ENCODE measurements around the gene TRNP1.

- no peak for TF ChIP-seq CTCF (IDR thresholded peaks at IDR 0.05 in 2 of 3, conservative IDR thresholded peaks at IDR 0.05 in 1 of 3; ENCODE audit: control insufficient read depth in 2 of 3, extremely low read depth in 1 of 3, insufficient read depth in 1 of 3, low read depth in 3 of 3, low read length in 3 of 3)
- TF ChIP-seq RAD21 (IDR thresholded peaks at IDR 0.05; ENCODE audit: insufficient read depth, low read depth, low read length), result no peak
- no peak for TF ChIP-seq CEBPB (IDR thresholded peaks at IDR 0.05; ENCODE audit: borderline replicate concordance in 1 of 2, low read depth in 2 of 2, low read length in 2 of 2)
- TF ChIP-seq RCOR1 (conservative IDR thresholded peaks at IDR 0.05; ENCODE audit: low read depth, low read length), result no peak
- no peak for TF ChIP-seq POLR2AphosphoS5 (IDR thresholded peaks at IDR 0.05; ENCODE audit: low read length)
- no peak for TF ChIP-seq GABPA (IDR thresholded peaks at IDR 0.05; ENCODE audit: low read depth)
- TF ChIP-seq RBBP5 (conservative IDR thresholded peaks at IDR 0.05), result no peak
- TF ChIP-seq POLR2A (IDR thresholded peaks at IDR 0.05; ENCODE audit: low read depth, low read length), result no peak
Observed at GRCh38 chr1:27009601-27010197, 16.2 kb downstream of the TRNP1 start.

All from GM12878 (cell line).